Psoas muscle (tissue), 8 donors: Measurements from ENCODE around the gene ANKRD42. TPM values are rescaled to one million over a fixed set of nuclear protein-coding genes. Genes with fewer than 3 reads are reported as not detected.

Experiments
- ATAC-seq, 4 donors: fragments of 200-7000 bp; cut with Tn5 transposase; one replicate each; pipeline ENCODE4 v1.9.1; 2020; ENCODE audit warnings: moderate library complexity in 3 of 4, mild to moderate bottlenecking in 2 of 4
- DNase-seq, 2 donors: peaks; one replicate each; pipeline ENCODE4 v3.0.0-alpha.2; 2020
- H3K27ac ChIP-seq: fragments of 200-600 bp; one replicate; pipeline ENCODE4 v1.8.0; 2022
- H3K27me3 ChIP-seq, 3 donors: fragments of 200-600 bp in 1 of 3; one replicate each; pipeline versions ENCODE4 v1.6.1 to v1.8.0; 2013 to 2022; ENCODE audit warnings: low read length in 2 of 3, mild to moderate bottlenecking in 2 of 3, moderate library complexity in 1 of 3; ENCODE audit not compliant: insufficient read depth in 3 of 3
- H3K36me3 ChIP-seq, 2 donors: fragments of 200-600 bp in 1 of 2; one replicate each; pipeline versions ENCODE4 v1.6.1 to v1.8.0; 2013 to 2022; ENCODE audit warnings: low read depth in 1 of 2, mild to moderate bottlenecking in 1 of 2, moderate library complexity in 1 of 2; ENCODE audit not compliant: insufficient read depth in 1 of 2
- H3K4me1 ChIP-seq: fragments of 200-600 bp; one replicate; pipeline ENCODE4 v1.8.0; 2022
- H3K4me3 ChIP-seq: fragments of 200-600 bp; one replicate; pipeline ENCODE4 v1.8.0; 2022; ENCODE audit warnings: mild to moderate bottlenecking
- H3K9me3 ChIP-seq: fragments of 200-600 bp; one replicate; pipeline ENCODE4 v1.8.0; 2022
- WGBS, 3 donors: extraction: QIAGEN DNeasy Blood & Tissue Kit; methylation state at CpG; one replicate each; pipeline versions ENCODE4 v1.1.6 to v1.1.7; 2013; 5-methylcytosine and 5-hydroxymethylcytosine counted together
- intact Hi-C, 2 donors: fragments of 100-400 bp; cut with DNase I; formaldehyde crosslinking; loops; one replicate each; pipeline versions ENCODE4 v1.11.0 to v1.14.2; 2022
- polyA plus RNA-seq, 3 donors: library from polyadenylated mRNA; stranded (reverse); fragments of 200-250 nt; gene quantifications; one replicate each; pipeline ENCODE4 v1.2.3, GENCODE V29; 2013
- total RNA-seq, 4 donors: library from RNA; stranded (reverse); fragmentation: NEBNext Ultra II Directional in 2 of 4; extraction: Animal tissue kit (Norgen Biotek cat#: 25700) in 2 of 4; gene quantifications; one replicate each; pipeline versions ENCODE4 v1.2.1 to v1.2.4, GENCODE V29; 2021 to 2023
- TF ChIP-seq, protein P1 (sequence below): fragments of 200-600 bp; IDR thresholded peaks from one replicate; pipeline ENCODE4 v1.8.0; 2022; ENCODE audit warnings: antibody characterized with exemption
- donor health status: healthy with polysubstance abuse.
- donor health status: DM: no; HTN: no; CAD: no; lungs with moderate emphysema.
- donor health status: Bipolar disorder and iron deficiency.
- donor health status: healthy.
- donor health status: DM: yes; HTN: yes; CAD: no.
- donor health status: DM: no; HTN: no; CAD: no.
- donor health status: DM: no; HTN: no; CAD: no.
- donor health status: DM: yes; HTN: yes; CAD: no.

The ANKRD42 gene
- total and polyA plus RNA-seq, 7 donors, result 1.6 to 9.1 (median 3.7) TPM

DNA sequence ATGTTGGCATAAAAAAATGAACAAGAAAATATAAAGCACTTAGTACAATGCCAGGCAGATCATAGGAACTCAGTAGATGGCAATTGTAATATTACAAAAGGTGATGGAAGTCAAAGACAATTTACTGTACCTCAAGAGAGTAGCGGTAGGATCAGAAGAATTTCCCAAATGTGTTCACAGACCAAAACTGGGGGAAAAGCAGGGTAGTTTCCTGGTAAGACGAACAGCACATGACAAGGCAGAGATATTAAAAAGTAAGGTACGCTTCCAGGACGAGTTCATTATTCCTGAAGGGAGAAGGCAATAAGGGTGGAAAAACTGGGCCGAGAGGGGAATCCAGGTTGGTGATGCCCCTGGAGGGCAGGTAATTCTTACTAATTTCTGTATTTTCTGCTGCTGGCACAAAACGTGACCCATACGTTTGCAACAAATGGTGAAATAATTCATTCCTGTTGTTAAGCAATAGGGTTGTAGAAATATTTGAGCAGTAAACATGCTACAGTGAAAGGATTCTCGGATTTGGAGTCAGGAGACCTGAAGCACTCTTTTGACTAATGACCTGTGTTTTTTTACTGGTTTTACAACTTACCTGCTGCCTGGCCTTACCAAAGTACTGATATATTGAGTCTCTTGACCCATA, 786 bp upstream of the ANKRD42 start:
- no peak for ATAC-seq
- Histone ChIP-seq H3K9me3 (no peaks in the 10 kb centered on the region), H3K36me3 (peaks cover 3 to 50% of the 10 kb centered on the region in 2 donors), H3K4me3 (peak overlapping the region; percentile 86), H3K27ac (peak overlapping the region; percentile 88), H3K4me1 (peaks cover 22% of the 10 kb centered on the region), H3K27me3 (no peaks in the 10 kb centered on the region)
- TF ChIP-seq, protein P1, sequence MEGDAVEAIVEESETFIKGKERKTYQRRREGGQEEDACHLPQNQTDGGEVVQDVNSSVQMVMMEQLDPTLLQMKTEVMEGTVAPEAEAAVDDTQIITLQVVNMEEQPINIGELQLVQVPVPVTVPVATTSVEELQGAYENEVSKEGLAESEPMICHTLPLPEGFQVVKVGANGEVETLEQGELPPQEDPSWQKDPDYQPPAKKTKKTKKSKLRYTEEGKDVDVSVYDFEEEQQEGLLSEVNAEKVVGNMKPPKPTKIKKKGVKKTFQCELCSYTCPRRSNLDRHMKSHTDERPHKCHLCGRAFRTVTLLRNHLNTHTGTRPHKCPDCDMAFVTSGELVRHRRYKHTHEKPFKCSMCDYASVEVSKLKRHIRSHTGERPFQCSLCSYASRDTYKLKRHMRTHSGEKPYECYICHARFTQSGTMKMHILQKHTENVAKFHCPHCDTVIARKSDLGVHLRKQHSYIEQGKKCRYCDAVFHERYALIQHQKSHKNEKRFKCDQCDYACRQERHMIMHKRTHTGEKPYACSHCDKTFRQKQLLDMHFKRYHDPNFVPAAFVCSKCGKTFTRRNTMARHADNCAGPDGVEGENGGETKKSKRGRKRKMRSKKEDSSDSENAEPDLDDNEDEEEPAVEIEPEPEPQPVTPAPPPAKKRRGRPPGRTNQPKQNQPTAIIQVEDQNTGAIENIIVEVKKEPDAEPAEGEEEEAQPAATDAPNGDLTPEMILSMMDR, result no peak
- WGBS, 3 donors, result 11 to 14% (median 12%) methylated on average over 8 of the region's 8 CpGs
- intact Hi-C loops, result loop anchor here (5.0 kb wide), 3 partner anchors 35 to 290 kb away; partner anchors contain the start of genes PCF11 (in 2 of the 2), DDIAS (in 1 of the 2), PRCP (in 1 of the 2) and RAB30 (in 1 of the 2)
- no peak for DNase-seq

DNA sequence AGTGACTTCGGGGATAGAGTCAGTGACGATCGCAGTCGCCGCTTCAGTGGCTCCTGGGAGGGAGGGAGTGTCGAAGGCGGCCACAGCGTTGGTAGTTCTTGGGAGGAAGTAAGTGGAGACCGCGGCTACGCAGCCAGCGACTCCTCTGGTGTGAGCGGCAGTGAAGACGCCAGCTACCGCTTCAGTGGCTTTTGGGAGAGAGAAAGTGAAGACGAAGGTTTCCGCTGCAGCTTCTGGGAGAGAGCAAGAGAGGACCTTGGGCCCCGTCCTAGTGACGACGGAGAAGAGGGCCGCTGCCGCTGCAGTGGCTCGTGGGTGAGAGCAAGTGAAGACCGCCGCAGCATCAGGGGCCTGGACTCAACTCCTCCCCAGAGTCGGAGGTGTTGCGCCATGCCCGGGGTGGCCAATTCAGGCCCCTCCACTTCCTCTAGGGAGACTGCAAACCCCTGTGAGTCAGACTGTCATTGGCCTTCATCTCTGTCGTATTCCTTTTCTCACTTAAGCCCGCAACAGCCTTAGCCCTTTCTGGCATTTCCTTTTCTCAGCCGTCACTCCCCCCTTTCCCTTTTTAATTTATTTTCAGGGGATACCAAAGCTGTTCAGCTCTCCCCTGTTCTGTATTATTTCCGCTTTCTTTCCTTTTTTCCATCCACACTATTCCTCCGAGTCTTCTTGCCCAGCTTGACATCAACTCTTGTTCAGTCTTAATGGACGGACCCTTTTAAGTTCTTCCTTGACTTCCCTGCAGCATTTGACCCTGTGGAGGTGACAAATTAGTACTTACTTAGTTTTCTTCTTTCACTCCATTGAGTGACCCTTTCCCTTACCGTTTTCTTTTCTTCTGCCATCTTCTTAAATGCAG, 1.0 kb downstream of the ANKRD42 start:
- TF ChIP-seq, protein P1, result no peak
- peak; percentile 59 to 76 (median 62) for ATAC-seq
- intact Hi-C loops, result loop anchor here (5.0 kb wide), 3 partner anchors 37 to 292 kb away; partner anchors contain the start of genes PCF11 (in 2 of the 2), DDIAS (in 1 of the 2), PRCP (in 1 of the 2) and RAB30 (in 1 of the 2)
- H3K27ac ChIP-seq, result peak overlapping the region; percentile 88
- H3K4me1 ChIP-seq, result peaks cover 22% of the 10 kb centered on the region
- H3K36me3 ChIP-seq, result peaks cover 3 to 44% of the 10 kb centered on the region in 2 donors
- H3K4me3 ChIP-seq, result peak overlapping the region; percentile 86
- 3 to 5% (median 3%) methylated on average over 35 of the region's 35 CpGs for WGBS, 3 donors
- DNase-seq, result peak; percentile 85 to 88
- no peaks in the 10 kb centered on the region for H3K9me3 ChIP-seq
- no peaks in the 10 kb centered on the region for H3K27me3 ChIP-seq

DNA sequence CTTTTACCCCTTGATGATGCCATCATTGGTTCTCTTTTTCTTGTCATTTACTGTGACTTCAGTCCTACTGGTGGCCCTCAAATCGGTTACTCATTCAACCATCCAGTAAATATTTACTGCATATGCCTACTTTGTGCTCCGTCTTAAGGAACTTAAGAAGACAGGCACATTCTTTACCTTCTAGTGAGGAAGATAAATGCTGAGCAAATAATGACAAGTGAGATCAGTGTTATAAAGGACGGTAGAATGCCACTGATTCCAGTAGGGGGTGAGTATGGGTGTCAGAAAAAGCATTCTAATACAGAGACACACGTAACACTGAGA, 1.6 kb downstream of the ANKRD42 start:
- Histone ChIP-seq H3K4me1 (peaks cover 22% of the 10 kb centered on the region), H3K36me3 (peaks cover 3 to 44% of the 10 kb centered on the region in 2 donors), H3K9me3 (no peaks in the 10 kb centered on the region), H3K4me3 (peak overlapping the region; percentile 86), H3K27ac (peak overlapping the region; percentile 88), H3K27me3 (no peaks in the 10 kb centered on the region)
- 56 to 65% (median 59%) methylated on average over 4 of the region's 4 CpGs for WGBS, 3 donors
- intact Hi-C loops, result no loop called here
- DNase-seq, result no peak
- no peak for ATAC-seq
- TF ChIP-seq, protein P1, result no peak

DNA sequence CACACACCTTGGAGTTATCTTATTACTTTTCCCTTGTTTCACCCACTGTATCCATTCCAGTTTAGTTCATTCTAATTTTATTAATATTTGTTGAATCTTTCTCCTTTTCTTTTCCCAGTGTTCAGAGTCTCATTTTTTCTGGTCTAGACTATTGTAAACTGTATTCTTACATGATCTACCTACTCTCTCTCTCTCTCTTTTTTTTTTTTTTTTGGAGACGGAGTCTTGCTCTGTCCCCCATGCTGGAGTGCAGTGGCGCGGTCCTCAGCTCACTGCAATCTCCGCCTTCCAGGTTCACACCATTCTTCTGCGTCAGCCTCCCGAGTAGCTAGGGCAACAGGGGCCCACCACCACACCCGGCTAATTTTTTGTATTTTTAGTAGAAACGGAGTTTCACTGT, 2.1 kb downstream of the ANKRD42 start:
- WGBS, 3 donors, result 92 to 98% (median 97%) methylated on average over 8 of the region's 8 CpGs
- Histone ChIP-seq H3K36me3 (peaks cover 3 to 41% of the 10 kb centered on the region in 2 donors), H3K9me3 (no peaks in the 10 kb centered on the region), H3K27ac (no peak overlapping the region), H3K4me1 (peaks cover 22% of the 10 kb centered on the region), H3K27me3 (no peaks in the 10 kb centered on the region), H3K4me3 (peak overlapping the region; percentile 86)
- DNase-seq (no peak), ATAC-seq (no peak)
- intact Hi-C loops, result no loop called here
- TF ChIP-seq, protein P1, result no peak
